Neural cell (in vitro differentiated cells): Measurements from ENCODE around the gene PRKAR1A. TPM values are rescaled to one million over a fixed set of nuclear protein-coding genes. Genes with fewer than 3 reads are reported as not detected.

Source experiments
- H2AFZ ChIP-seq: fragments of 200-600, 300-800 bp; sonication (generic), shearing (Covaris generic); 2 replicates; pipeline ENCODE4 v1.6.0; 2014; ENCODE audit warnings: low read depth, mild to moderate bottlenecking, antibody characterized with exemption, low read length, moderate library complexity
- H3F3A ChIP-seq: fragments of 200-600 bp; shearing (Covaris generic); 2 replicates; pipeline ENCODE4 v1.6.1; 2016; ENCODE audit warnings: mild to moderate bottlenecking, moderate library complexity, mixed read lengths, antibody characterized with exemption, low read length; ENCODE audit not compliant: insufficient read depth, poor library complexity, severe bottlenecking
- H3K27ac ChIP-seq: fragments of 200-600, 300-800 bp; sonication (generic), shearing (Covaris generic); 2 replicates; pipeline ENCODE4 v1.5.1; 2014; ENCODE audit warnings: mild to moderate bottlenecking, low read length, moderate library complexity
- H3K27me3 ChIP-seq: fragments of 300-800, 200-600 bp; sonication (generic), shearing (Covaris generic); 2 replicates; pipeline ENCODE4 v1.6.0; 2014; ENCODE audit warnings: mild to moderate bottlenecking, low read depth, low read length, moderate library complexity; ENCODE audit not compliant: insufficient read depth
- H3K36me3 ChIP-seq: fragments of 300-800, 200-600 bp; sonication (generic), shearing (Covaris generic); 2 replicates; pipeline ENCODE4 v1.5.1; 2014; ENCODE audit warnings: mild to moderate bottlenecking, antibody characterized with exemption, low read length, moderate library complexity; ENCODE audit not compliant: insufficient read depth
- H3K4me2 ChIP-seq: fragments of 300-800, 200-600 bp; sonication (generic), shearing (Covaris generic); 2 replicates; pipeline ENCODE4 v1.6.0; 2014; ENCODE audit warnings: mild to moderate bottlenecking, low read length
- H3K4me3 ChIP-seq: fragments of 300-800, 200-600 bp; sonication (generic), shearing (Covaris generic); 2 replicates; pipeline ENCODE4 v1.5.1; 2014; ENCODE audit warnings: mild to moderate bottlenecking, low read length, moderate library complexity
- H3K79me2 ChIP-seq: fragments of 200-600 bp; shearing (Covaris generic); replicated peaks from 2 replicates; pipeline ENCODE4 v1.6.0; 2014; ENCODE audit warnings: mild to moderate bottlenecking, low read length, moderate library complexity; ENCODE audit not compliant: insufficient read depth
- H3K9ac ChIP-seq: fragments of 300-800, 200-600 bp; sonication (generic), shearing (Covaris generic); 2 replicates; pipeline ENCODE4 v1.6.1; 2016; ENCODE audit warnings: mild to moderate bottlenecking, low read length, mixed read lengths
- H3K9me2 ChIP-seq: fragments of 200-600 bp; shearing (Covaris generic); 2 replicates; pipeline ENCODE4 v1.6.1; 2016; ENCODE audit warnings: mild to moderate bottlenecking, low read length, mixed read lengths; ENCODE audit not compliant: insufficient read depth
- H3K9me3 ChIP-seq: fragments of 200-600, 300-800 bp; sonication (generic), shearing (Covaris generic); 2 replicates; pipeline ENCODE4 v1.6.1; 2016; ENCODE audit warnings: mild to moderate bottlenecking, mixed run types, low read length, moderate library complexity, mixed read lengths
- H4K20me1 ChIP-seq: fragments of 200-600 bp; shearing (Covaris generic); 2 replicates; pipeline ENCODE4 v1.6.1; 2016; ENCODE audit warnings: mild to moderate bottlenecking, mixed run types; ENCODE audit not compliant: insufficient read depth
- CTCF ChIP-seq: fragments of 450-650 bp; IDR thresholded peaks from 2 replicates; pipeline ENCODE4 v1.5.1; 2014; ENCODE audit warnings: antibody characterized with exemption, mild to moderate bottlenecking, moderate library complexity; ENCODE audit not compliant: poor library complexity, severe bottlenecking
- EP300 ChIP-seq: fragments of 450-650 bp; conservative IDR thresholded peaks from 2 replicates; pipeline ENCODE4 v1.6.1; 2014; ENCODE audit warnings: antibody characterized with exemption, mild to moderate bottlenecking, moderate library complexity; ENCODE audit not compliant: poor library complexity, severe bottlenecking
- EZH2 ChIP-seq: fragments of 200-600, 300-800 bp; shearing (Covaris generic), sonication (generic); IDR thresholded peaks from 2 replicates; pipeline ENCODE4 v1.6.1; 2014; ENCODE audit warnings: antibody characterized with exemption, low read length, borderline replicate concordance, mild to moderate bottlenecking; ENCODE audit not compliant: insufficient read depth, poor library complexity, severe bottlenecking
- MXI1 ChIP-seq: fragments of 450-650 bp; conservative IDR thresholded peaks from 2 replicates; pipeline ENCODE4 v1.6.1; 2014; ENCODE audit warnings: antibody characterized with exemption, mild to moderate bottlenecking; ENCODE audit not compliant: poor library complexity, severe bottlenecking
- POLR2AphosphoS5 ChIP-seq: IDR thresholded peaks from 2 replicates; pipeline ENCODE4 v1.6.1; 2012
- RAD21 ChIP-seq: fragments of 450-650 bp; conservative IDR thresholded peaks from 2 replicates; pipeline ENCODE4 v1.6.1; 2014; ENCODE audit warnings: antibody characterized with exemption, mild to moderate bottlenecking, moderate library complexity
- REST ChIP-seq: IDR thresholded peaks from 2 replicates; pipeline ENCODE4 v1.6.1; 2012; ENCODE audit warnings: borderline replicate concordance
- SMC3 ChIP-seq: fragments of 450-650 bp; conservative IDR thresholded peaks from 2 replicates; pipeline ENCODE4 v1.6.1; 2014; ENCODE audit warnings: antibody characterized with exemption, mild to moderate bottlenecking, moderate library complexity; ENCODE audit not compliant: poor library complexity
- TAF1 ChIP-seq: IDR thresholded peaks from 2 replicates; pipeline ENCODE4 v1.6.1; 2012; ENCODE audit warnings: low read depth
- polyA plus RNA-seq: library from polyadenylated mRNA; depleted of rRNA; stranded (reverse); fragments of >200 nt; gene quantifications from 2 replicates; pipeline ENCODE4 v1.2.3, GENCODE V29; 2014

PRKAR1A gene
- polyA plus RNA-seq, 1 donor from 2014 or later, result 539 TPM

GRCh38 chr17:68468334-68468733 is 43.9 kb upstream of the PRKAR1A start:
- Histone ChIP-seq H3K79me2 (no peaks in the 10 kb centered on the region), H4K20me1 (no peaks in the 10 kb centered on the region), H3K27ac (no peak overlapping the region), H3K9me3 (no peaks in the 10 kb centered on the region), H3K27me3 (no peaks in the 10 kb centered on the region), H2AFZ (no peak overlapping the region), H3K36me3 (no peaks in the 10 kb centered on the region), H3K4me2 (no peak overlapping the region), H3F3A (no peaks in the 10 kb centered on the region), H3K9me2 (no peaks in the 10 kb centered on the region), H3K4me3 (no peak overlapping the region), H3K9ac (no peak overlapping the region)
- TF ChIP-seq EP300 (no peak), EZH2 (no peak), CTCF (no peak), TAF1 (no peak), RAD21 (no peak), MXI1 (no peak), SMC3 (no peak), POLR2AphosphoS5 (no peak), REST (no peak)

- H3F3A ChIP-seq, result no peaks in the 10 kb centered on the region
- H3K4me3 ChIP-seq, result no peak overlapping the region
- TF ChIP-seq CTCF (no peak), MXI1 (no peak), EP300 (no peak), SMC3 (no peak), EZH2 (no peak), REST (no peak), POLR2AphosphoS5 (no peak), TAF1 (no peak), RAD21 (no peak)
- H3K27me3 ChIP-seq, result no peaks in the 10 kb centered on the region
- H3K36me3 ChIP-seq, result no peaks in the 10 kb centered on the region
- H3K9ac ChIP-seq, result no peak overlapping the region
- no peaks in the 10 kb centered on the region for H3K9me2 ChIP-seq
- no peaks in the 10 kb centered on the region for H3K79me2 ChIP-seq
- H2AFZ ChIP-seq, result no peak overlapping the region
- no peak overlapping the region for H3K4me2 ChIP-seq
- H4K20me1 ChIP-seq, result no peaks in the 10 kb centered on the region
- H3K9me3 ChIP-seq, result no peaks in the 10 kb centered on the region
- H3K27ac ChIP-seq, result no peak overlapping the region
Observed at GRCh38 chr17:68468788-68469187, 43.4 kb upstream of the PRKAR1A start.
